Measurements from ENCODE around the gene LYAR.

DNA sequence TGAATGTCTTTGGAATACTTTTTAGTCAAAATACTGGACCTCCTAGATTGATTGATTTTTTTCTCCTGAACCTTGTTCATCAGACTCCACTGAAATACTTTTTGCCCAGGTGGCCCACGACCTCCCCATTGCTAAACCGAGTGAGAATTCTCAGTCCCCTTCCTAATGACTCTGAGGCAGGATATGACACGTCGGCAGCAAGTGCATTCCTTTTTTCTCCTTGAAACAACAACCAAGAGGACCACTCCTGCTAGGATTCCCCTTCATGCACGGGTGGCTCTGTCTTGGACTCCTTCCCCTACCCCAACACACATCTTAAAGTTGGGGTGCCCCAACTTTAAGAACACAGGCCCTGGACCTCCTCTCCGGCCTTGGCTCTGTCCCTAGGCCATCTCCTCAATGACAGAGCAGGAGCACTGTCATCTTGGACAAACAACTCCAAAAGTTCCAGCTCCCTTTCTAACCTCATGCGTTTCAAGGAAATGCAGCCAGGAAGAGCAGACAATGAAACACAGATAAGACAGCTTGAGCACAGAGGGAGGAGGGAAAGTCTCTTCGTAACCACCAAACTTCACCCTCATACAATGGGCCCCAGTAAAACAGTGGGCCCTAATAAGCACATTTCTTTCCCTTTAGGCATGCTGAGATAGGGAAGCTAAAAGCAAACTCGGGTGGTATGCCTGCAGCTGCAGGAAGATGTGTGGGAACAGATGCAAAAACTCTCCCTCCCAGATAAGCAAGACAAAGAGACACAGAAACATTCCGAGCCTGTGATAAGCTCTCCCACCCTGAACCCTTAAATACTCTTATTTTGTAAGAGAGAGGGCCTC is 34.0 kb upstream of the LYAR start:
- TF ChIP-seq EGR1 (IDR thresholded peaks at IDR 0.05; ENCODE audit: low read depth in 2 of 2) (no peak), FOXA1 (IDR thresholded peaks at IDR 0.05) (no peak), RAD21 (IDR thresholded peaks at IDR 0.05) (no peak), TAF1 (conservative IDR thresholded peaks at IDR 0.05) (no peak)
- TF ChIP-seq, protein P1, sequence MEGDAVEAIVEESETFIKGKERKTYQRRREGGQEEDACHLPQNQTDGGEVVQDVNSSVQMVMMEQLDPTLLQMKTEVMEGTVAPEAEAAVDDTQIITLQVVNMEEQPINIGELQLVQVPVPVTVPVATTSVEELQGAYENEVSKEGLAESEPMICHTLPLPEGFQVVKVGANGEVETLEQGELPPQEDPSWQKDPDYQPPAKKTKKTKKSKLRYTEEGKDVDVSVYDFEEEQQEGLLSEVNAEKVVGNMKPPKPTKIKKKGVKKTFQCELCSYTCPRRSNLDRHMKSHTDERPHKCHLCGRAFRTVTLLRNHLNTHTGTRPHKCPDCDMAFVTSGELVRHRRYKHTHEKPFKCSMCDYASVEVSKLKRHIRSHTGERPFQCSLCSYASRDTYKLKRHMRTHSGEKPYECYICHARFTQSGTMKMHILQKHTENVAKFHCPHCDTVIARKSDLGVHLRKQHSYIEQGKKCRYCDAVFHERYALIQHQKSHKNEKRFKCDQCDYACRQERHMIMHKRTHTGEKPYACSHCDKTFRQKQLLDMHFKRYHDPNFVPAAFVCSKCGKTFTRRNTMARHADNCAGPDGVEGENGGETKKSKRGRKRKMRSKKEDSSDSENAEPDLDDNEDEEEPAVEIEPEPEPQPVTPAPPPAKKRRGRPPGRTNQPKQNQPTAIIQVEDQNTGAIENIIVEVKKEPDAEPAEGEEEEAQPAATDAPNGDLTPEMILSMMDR (IDR thresholded peaks at IDR 0.05; ENCODE audit: low read depth, low read length, missing input control): no peak
- TF ChIP-seq, protein P2, sequence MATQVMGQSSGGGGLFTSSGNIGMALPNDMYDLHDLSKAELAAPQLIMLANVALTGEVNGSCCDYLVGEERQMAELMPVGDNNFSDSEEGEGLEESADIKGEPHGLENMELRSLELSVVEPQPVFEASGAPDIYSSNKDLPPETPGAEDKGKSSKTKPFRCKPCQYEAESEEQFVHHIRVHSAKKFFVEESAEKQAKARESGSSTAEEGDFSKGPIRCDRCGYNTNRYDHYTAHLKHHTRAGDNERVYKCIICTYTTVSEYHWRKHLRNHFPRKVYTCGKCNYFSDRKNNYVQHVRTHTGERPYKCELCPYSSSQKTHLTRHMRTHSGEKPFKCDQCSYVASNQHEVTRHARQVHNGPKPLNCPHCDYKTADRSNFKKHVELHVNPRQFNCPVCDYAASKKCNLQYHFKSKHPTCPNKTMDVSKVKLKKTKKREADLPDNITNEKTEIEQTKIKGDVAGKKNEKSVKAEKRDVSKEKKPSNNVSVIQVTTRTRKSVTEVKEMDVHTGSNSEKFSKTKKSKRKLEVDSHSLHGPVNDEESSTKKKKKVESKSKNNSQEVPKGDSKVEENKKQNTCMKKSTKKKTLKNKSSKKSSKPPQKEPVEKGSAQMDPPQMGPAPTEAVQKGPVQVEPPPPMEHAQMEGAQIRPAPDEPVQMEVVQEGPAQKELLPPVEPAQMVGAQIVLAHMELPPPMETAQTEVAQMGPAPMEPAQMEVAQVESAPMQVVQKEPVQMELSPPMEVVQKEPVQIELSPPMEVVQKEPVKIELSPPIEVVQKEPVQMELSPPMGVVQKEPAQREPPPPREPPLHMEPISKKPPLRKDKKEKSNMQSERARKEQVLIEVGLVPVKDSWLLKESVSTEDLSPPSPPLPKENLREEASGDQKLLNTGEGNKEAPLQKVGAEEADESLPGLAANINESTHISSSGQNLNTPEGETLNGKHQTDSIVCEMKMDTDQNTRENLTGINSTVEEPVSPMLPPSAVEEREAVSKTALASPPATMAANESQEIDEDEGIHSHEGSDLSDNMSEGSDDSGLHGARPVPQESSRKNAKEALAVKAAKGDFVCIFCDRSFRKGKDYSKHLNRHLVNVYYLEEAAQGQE (IDR thresholded peaks at IDR 0.05): no peak
- TF ChIP-seq, protein P3, sequence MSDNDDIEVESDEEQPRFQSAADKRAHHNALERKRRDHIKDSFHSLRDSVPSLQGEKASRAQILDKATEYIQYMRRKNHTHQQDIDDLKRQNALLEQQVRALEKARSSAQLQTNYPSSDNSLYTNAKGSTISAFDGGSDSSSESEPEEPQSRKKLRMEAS (IDR thresholded peaks at IDR 0.05): no peak

Measured in liver (tissue), 3 donors.